Chondrocyte (in vitro differentiated cells): ENCODE measurements around the gene OR10H1. TPM values are rescaled to one million over a fixed set of nuclear protein-coding genes. Genes with fewer than 3 reads are reported as not detected.

ENCODE experiments used
- DNase-seq: peaks from one replicate; pipeline ENCODE4 v3.0.0; 2021; ENCODE audit warnings: mixed read lengths, low spot score
- H3K27ac Mint-ChIP-seq: one replicate; pipeline ENCODE4 v1.8.0; 2021; ENCODE audit warnings: mild to moderate bottlenecking, moderate library complexity, mixed read lengths; ENCODE audit not compliant: unreplicated experiment
- H3K27me3 Mint-ChIP-seq: 2 replicates; pipeline ENCODE4 v1.8.0; 2021; ENCODE audit warnings: low read depth, mixed read lengths
- H3K36me3 Mint-ChIP-seq: 2 replicates; pipeline ENCODE4 v1.8.0; 2021; ENCODE audit warnings: low read depth, mixed read lengths
- H3K4me1 Mint-ChIP-seq: 2 replicates; pipeline ENCODE4 v1.8.0; 2021; ENCODE audit warnings: low read depth, mild to moderate bottlenecking, mixed read lengths
- H3K4me3 Mint-ChIP-seq: one replicate; pipeline ENCODE4 v1.8.0; 2021; ENCODE audit warnings: mild to moderate bottlenecking, moderate library complexity, mixed read lengths; ENCODE audit not compliant: unreplicated experiment
- H3K9me3 Mint-ChIP-seq: 2 replicates; pipeline ENCODE4 v1.8.0; 2021; ENCODE audit warnings: low read depth, mixed read lengths
- CTCF ChIP-seq: fragments of 200-600 bp; sonication (generic); IDR thresholded peaks from 2 replicates; pipeline ENCODE4 v1.5.0; 2021; ENCODE audit warnings: antibody characterized with exemption, mild to moderate bottlenecking, moderate library complexity
- long read RNA-seq: library from polyadenylated mRNA; stranded (forward); transcript quantifications from one replicate; pipeline ENCODE4 v2.0.0, GENCODE V29; 2021
- total RNA-seq: library from RNA; stranded (reverse); gene quantifications from 3 replicates; pipeline ENCODE4 v1.2.1, GENCODE V29; 2021

OR10H1 gene
- total RNA-seq, result not detected in 3 replicates
- long read RNA-seq, result 0 reads

DNA sequence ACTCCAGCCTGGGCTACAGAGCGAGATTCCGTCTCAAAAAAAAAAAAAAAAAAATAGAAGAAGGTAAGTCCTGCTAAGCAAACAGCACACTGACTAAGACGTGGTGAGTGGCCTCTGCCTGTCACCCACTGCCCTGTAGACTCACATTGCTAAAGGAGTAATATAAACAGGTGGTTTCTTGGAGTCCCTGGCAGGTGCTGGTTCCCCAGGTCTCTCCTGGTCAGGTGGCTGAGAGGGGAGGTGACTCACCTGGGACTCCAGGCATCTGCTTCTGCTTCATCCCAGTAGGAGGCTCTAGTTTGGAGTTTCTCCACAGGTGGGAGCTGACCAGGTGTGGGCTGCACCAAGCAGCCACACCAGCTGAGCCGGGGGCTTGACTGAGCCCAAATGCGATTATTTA is at the start of gene OR10H1:
Gene OR10H1, minus strand, starts transcription at position 359 of the 400 bp plus-strand sequence. CDS start 7,627 bp downstream, outside the sequence.
- no peak for DNase-seq
- Mint-ChIP-seq H3K4me1 (no peaks in the 10 kb centered on the region), H3K9me3 (peaks cover 22% of the 10 kb centered on the region), H3K27me3 (no peaks in the 10 kb centered on the region), H3K36me3 (no peaks in the 10 kb centered on the region), H3K4me3 (no peak within 1 kb of the TSS), H3K27ac (no peak within 1 kb of the TSS)
- no peak for TF ChIP-seq CTCF

- Mint-ChIP-seq H3K36me3 (no peaks in the 10 kb centered on the region), H3K4me1 (no peaks in the 10 kb centered on the region), H3K4me3 (no peak overlapping the region), H3K9me3 (no peaks in the 10 kb centered on the region), H3K27ac (no peak overlapping the region), H3K27me3 (no peaks in the 10 kb centered on the region)
- TF ChIP-seq CTCF, result no peak
- no peak for DNase-seq
Measured at GRCh38 chr19:15864824-15865223, 49.4 kb upstream of the OR10H1 start.

DNA sequence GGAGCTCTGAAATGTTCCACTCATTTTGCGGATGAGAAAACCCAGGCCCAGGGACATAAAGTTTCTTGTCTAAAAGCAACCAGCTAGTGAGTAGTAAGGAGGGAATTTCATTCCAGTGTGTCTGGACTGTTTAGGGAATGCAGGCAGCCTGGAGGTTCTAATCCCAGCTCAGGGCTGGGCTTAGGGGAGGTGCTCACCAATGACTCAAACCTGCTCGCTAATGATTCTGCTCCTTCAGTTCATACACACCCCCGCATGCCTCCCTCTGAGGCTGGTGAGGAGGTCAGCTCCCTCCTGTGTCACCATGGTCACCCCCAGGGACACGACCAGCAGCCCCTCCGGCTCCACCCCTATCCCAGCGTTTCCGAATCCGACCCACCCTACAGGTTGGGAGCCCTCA is 47.8 kb upstream of the OR10H1 start:
- no peak for TF ChIP-seq CTCF
- Mint-ChIP-seq H3K9me3 (no peaks in the 10 kb centered on the region), H3K4me1 (no peaks in the 10 kb centered on the region), H3K4me3 (no peak overlapping the region), H3K36me3 (no peaks in the 10 kb centered on the region), H3K27ac (no peak overlapping the region), H3K27me3 (no peaks in the 10 kb centered on the region)
- no peak for DNase-seq

- Mint-ChIP-seq H3K36me3 (no peaks in the 10 kb centered on the region), H3K9me3 (peaks cover 2% of the 10 kb centered on the region), H3K27me3 (no peaks in the 10 kb centered on the region), H3K4me1 (no peaks in the 10 kb centered on the region), H3K4me3 (no peak overlapping the region), H3K27ac (no peak overlapping the region)
- no peak for TF ChIP-seq CTCF
- DNase-seq, result no peak
Measured at GRCh38 chr19:15862444-15862843, 47.0 kb upstream of the OR10H1 start.

GRCh38 chr19:15860522-15860921 is 45.1 kb upstream of the OR10H1 start:
- H3K27ac Mint-ChIP-seq, result no peak overlapping the region
- H3K9me3 Mint-ChIP-seq, result peaks cover 10% of the 10 kb centered on the region
- no peak for TF ChIP-seq CTCF
- H3K36me3 Mint-ChIP-seq, result no peaks in the 10 kb centered on the region
- H3K4me3 Mint-ChIP-seq, result no peak overlapping the region
- no peak for DNase-seq
- H3K4me1 Mint-ChIP-seq, result no peaks in the 10 kb centered on the region
- no peaks in the 10 kb centered on the region for H3K27me3 Mint-ChIP-seq
